Measurements from ENCODE around the gene MAP1LC3A.

DNA sequence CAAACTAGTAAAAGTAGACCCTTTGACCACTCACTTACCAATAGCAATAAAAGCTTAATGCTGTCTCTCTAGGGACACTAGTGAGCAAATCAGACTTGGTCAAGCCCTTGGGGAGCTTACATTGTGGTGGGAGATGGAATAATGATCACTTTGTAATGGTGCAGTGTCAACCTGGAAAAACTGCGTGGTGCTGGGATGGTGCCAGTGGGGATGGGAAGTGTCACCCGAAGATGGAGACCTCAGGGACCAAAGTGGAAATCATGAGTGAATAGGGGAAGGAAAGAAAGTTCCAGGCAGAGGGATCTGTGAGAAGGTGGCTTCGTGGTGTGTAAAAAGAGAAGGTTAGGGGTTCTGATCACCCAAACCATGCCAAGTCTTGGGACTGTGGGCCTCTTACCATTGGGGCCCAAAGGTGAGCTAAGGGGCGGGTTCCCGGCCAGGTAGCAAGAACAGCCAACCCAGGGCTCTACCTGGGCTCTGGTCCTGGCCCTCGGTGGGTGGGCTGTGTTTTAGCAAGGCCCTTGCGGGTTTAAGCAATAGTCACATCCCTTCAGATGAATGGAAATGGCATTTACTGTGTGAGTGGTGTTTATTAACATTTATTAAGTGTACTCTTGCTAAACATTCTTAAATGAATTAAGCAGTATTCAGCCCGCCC, 26.8 kb upstream of the MAP1LC3A start:
- TF ChIP-seq, protein P1, sequence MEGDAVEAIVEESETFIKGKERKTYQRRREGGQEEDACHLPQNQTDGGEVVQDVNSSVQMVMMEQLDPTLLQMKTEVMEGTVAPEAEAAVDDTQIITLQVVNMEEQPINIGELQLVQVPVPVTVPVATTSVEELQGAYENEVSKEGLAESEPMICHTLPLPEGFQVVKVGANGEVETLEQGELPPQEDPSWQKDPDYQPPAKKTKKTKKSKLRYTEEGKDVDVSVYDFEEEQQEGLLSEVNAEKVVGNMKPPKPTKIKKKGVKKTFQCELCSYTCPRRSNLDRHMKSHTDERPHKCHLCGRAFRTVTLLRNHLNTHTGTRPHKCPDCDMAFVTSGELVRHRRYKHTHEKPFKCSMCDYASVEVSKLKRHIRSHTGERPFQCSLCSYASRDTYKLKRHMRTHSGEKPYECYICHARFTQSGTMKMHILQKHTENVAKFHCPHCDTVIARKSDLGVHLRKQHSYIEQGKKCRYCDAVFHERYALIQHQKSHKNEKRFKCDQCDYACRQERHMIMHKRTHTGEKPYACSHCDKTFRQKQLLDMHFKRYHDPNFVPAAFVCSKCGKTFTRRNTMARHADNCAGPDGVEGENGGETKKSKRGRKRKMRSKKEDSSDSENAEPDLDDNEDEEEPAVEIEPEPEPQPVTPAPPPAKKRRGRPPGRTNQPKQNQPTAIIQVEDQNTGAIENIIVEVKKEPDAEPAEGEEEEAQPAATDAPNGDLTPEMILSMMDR (IDR thresholded peaks at IDR 0.05; ENCODE audit: low read length), result no peak
- TF ChIP-seq EZH2 (optimal IDR thresholded peaks at IDR 0.05; ENCODE audit: low read depth, low read length) (no peak), EZH2phosphoT487 (IDR thresholded peaks at IDR 0.05; ENCODE audit: low read length) (no peak)
